Kidney (tissue), 14 donors: Measurements from ENCODE around the gene PSMD8. TPM values are rescaled to one million over a fixed set of nuclear protein-coding genes. Genes with fewer than 3 reads are reported as not detected.
"Not testable (repeated sequence)": the region's sequence is repeated elsewhere in the genome, so short reads cannot be mapped to it uniquely, and the experiment has no call there.

Experiments used
- DNase-seq, 5 donors: peaks; one replicate each; pipeline ENCODE4 v3.0.0-alpha.2; 2013 to 2020
- FAIRE-seq: peaks from 2 replicates; lab custom pipeline; 2012; peaks lifted over from hg19 to GRCh38; lab: Jason Lieb, UNC
- H3K27ac ChIP-seq, 2 donors: one replicate each; pipeline ENCODE4 v1.7.0; 2013; ENCODE audit warnings: low read depth in 2 of 2, low read length in 2 of 2, inconsistent platforms in 1 of 2
- H3K27me3 ChIP-seq: one replicate; pipeline ENCODE4 v1.7.1; 2013; ENCODE audit warnings: low read length, inconsistent platforms; ENCODE audit not compliant: control insufficient read depth, insufficient read depth
- H3K36me3 ChIP-seq, 3 donors: one replicate each; pipeline versions ENCODE4 v1.7.0 to v1.7.1; 2013; ENCODE audit warnings: low read length in 3 of 3, control low read depth in 1 of 3, inconsistent platforms in 1 of 3; ENCODE audit not compliant: insufficient read depth in 3 of 3, control insufficient read depth in 2 of 3
- H3K4me1 ChIP-seq, 3 donors: one replicate each; pipeline versions ENCODE4 v1.7.0 to v1.7.1; 2013; ENCODE audit warnings: low read length in 3 of 3, inconsistent platforms in 1 of 3, low read depth in 1 of 3; ENCODE audit not compliant: control insufficient read depth in 2 of 3, insufficient read depth in 2 of 3
- H3K4me3 ChIP-seq, 3 donors: one replicate each; pipeline versions ENCODE4 v1.7.0 to v1.8.1; 2013; ENCODE audit warnings: low read length in 3 of 3, control low read depth in 1 of 3, inconsistent platforms in 1 of 3
- H3K9ac ChIP-seq, 3 donors: one replicate each; pipeline versions ENCODE4 v1.7.0 to v1.7.1; 2013; ENCODE audit warnings: low read length in 3 of 3, control low read depth in 1 of 3, inconsistent platforms in 1 of 3
- H3K9me3 ChIP-seq, 3 donors: one replicate each; pipeline versions ENCODE4 v1.7.0 to v1.7.1; 2013; ENCODE audit warnings: low read length in 3 of 3, control low read depth in 1 of 3, inconsistent platforms in 1 of 3; ENCODE audit not compliant: control insufficient read depth in 2 of 3, insufficient read depth in 1 of 3
- intact Hi-C: fragments of 100-400 bp; cut with DNase I; formaldehyde crosslinking; loops from one replicate; pipeline ENCODE4 v1.11.1; 2022
- polyA plus RNA-seq: library from polyadenylated mRNA; stranded (reverse); fragments of 350-450 nt; fragmentation: Illumina TruSeq; extraction: RNeasy Lipid Tissue Mini Kit (QIAGEN cat#74804); gene quantifications from one replicate; pipeline ENCODE4 v1.2.3, GENCODE V29; 2014; ENCODE audit warnings: low read depth, low replicate concordance; ENCODE audit not compliant: insufficient read depth
- total RNA-seq: library from RNA; stranded (reverse); fragmentation: NEBNext Ultra II Directional; extraction: Animal tissue kit (Norgen Biotek cat#: 25700); gene quantifications from one replicate; pipeline ENCODE4 v1.2.1, GENCODE V29; 2021
- TF ChIP-seq, protein P1 (sequence below): IDR thresholded peaks from 3 replicates; pipeline ENCODE4 v1.5.1; 2012; ENCODE audit warnings: mild to moderate bottlenecking, moderate library complexity, borderline replicate concordance; ENCODE audit not compliant: insufficient read depth; ENCODE audit errors: extremely low read depth
- donor health status: control.
- donor health status: control.
- donor health status: control.
- donor health status: control.
- donor health status: control.
- donor health status: DM: yes; HTN: yes; CAD: no.
- donor health status: Normal renal cell carcinoma (clear cell type).

The PSMD8 gene
- total and polyA plus RNA-seq, 2 donors from 2014 or later, result 126 to 217 TPM

- no peak within 1 kb of the TSS for H3K4me3 ChIP-seq
- H3K9ac ChIP-seq, result no peak within 1 kb of the TSS
- H3K27ac ChIP-seq, result no peak within 1 kb of the TSS
- DNase-seq (peak in 2 of 5 donors; percentile 46 to 74), FAIRE-seq (no peak)
- no peaks in the 10 kb centered on the region for H3K9me3 ChIP-seq
- intact Hi-C loops, result no loop called here
- no peaks in the 10 kb centered on the region for H3K27me3 ChIP-seq
- H3K36me3 ChIP-seq, result no peaks in the 10 kb centered on the region
- TF ChIP-seq, protein P1, sequence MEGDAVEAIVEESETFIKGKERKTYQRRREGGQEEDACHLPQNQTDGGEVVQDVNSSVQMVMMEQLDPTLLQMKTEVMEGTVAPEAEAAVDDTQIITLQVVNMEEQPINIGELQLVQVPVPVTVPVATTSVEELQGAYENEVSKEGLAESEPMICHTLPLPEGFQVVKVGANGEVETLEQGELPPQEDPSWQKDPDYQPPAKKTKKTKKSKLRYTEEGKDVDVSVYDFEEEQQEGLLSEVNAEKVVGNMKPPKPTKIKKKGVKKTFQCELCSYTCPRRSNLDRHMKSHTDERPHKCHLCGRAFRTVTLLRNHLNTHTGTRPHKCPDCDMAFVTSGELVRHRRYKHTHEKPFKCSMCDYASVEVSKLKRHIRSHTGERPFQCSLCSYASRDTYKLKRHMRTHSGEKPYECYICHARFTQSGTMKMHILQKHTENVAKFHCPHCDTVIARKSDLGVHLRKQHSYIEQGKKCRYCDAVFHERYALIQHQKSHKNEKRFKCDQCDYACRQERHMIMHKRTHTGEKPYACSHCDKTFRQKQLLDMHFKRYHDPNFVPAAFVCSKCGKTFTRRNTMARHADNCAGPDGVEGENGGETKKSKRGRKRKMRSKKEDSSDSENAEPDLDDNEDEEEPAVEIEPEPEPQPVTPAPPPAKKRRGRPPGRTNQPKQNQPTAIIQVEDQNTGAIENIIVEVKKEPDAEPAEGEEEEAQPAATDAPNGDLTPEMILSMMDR, result no peak
- no peaks in the 10 kb centered on the region for H3K4me1 ChIP-seq
Measured at GRCh38 chr19:38425810-38426466, 51.6 kb downstream of the PSMD8 start, which contains the start of gene RASGRP4. RASGRP4 (minus strand) TSS chr19:38426219; CDS start chr19:38426091, 128 bp downstream.

- H3K4me1 ChIP-seq, H3K27me3 ChIP-seq, H3K9me3 ChIP-seq, H3K4me3 ChIP-seq, H3K36me3 ChIP-seq, H3K27ac ChIP-seq, H3K9ac ChIP-seq, intact Hi-C loops, FAIRE-seq, DNase-seq: not testable (repeated sequence)
Measured at GRCh38 chr19:38427035-38427677, 52.8 kb downstream of the PSMD8 start.

GRCh38 chr19:38429055-38429810 is 54.9 kb downstream of the PSMD8 start:
- H3K27ac ChIP-seq, result no peak overlapping the region
- intact Hi-C loops, result no loop called here
- no peaks in the 10 kb centered on the region for H3K27me3 ChIP-seq
- no peak overlapping the region for H3K4me3 ChIP-seq
- H3K36me3 ChIP-seq, result no peaks in the 10 kb centered on the region
- DNase-seq (no peak), FAIRE-seq (no peak)
- H3K4me1 ChIP-seq, result no peaks in the 10 kb centered on the region
- H3K9ac ChIP-seq, result no peak overlapping the region
- H3K9me3 ChIP-seq, result no peaks in the 10 kb centered on the region
- TF ChIP-seq, protein P1, result no peak

DNA sequence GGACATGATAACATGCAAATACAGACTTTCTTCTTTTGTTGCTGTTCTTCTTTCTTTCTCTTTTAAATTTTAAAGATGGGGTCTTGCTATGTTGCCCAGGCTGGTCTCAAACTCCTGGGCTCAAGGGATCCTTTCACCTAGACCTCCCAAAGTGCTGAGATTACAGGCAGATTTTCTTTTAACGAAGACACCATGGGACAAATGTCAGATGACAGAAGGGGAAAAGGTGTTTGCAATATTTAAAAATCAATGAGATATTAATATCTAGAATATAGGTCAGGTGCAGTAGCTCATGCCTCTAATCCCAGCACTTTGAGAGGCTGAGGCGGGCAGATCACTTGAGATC is 55.4 kb downstream of the PSMD8 start:
- H3K27me3 ChIP-seq, result no peaks in the 10 kb centered on the region
- H3K36me3 ChIP-seq, result no peaks in the 10 kb centered on the region
- H3K9me3 ChIP-seq, result no peaks in the 10 kb centered on the region
- no peak overlapping the region for H3K9ac ChIP-seq
- no peak overlapping the region for H3K4me3 ChIP-seq
- H3K27ac ChIP-seq, result no peak overlapping the region
- intact Hi-C loops, result no loop called here
- no peak for FAIRE-seq
- H3K4me1 ChIP-seq, result no peaks in the 10 kb centered on the region
- no peak for DNase-seq
- TF ChIP-seq, protein P1, result no peak
